NCI-H524 (cell line): ENCODE data around the gene TRAPPC2B.
A peak's percentile ranks its signal among the peaks of the same experiment; 100 is the strongest.
"Not testable (repeated sequence)": the region's sequence is repeated elsewhere in the genome, so short reads cannot be mapped to it uniquely, and the experiment has no call there.

Experiments
- DNase-seq, 2 experiments: peaks; one replicate each; lab custom pipeline; 2025; lab: John Stamatoyannopoulos, UW

Gene TRAPPC2B

DNA sequence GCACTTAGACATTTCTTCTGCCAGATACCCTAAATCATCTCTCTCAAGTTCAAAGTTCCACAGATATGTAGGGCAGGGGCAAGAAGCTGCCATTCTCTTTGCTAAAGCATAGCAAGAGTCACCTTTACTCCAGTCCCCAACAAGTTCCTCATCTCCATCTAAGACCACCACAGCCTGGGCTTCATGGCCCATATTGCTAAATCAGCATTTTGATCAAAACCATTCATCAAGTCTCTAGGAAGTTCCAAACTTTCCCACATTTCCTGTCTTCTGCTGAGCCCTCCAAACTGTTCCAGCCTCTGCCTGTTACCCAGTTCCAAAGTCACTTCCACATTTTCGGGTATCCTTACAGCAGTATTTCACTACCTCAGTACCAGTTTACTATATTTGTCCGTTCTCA, 11.3 kb downstream of the TRAPPC2B start:
- not testable (repeated sequence) for DNase-seq

DNA sequence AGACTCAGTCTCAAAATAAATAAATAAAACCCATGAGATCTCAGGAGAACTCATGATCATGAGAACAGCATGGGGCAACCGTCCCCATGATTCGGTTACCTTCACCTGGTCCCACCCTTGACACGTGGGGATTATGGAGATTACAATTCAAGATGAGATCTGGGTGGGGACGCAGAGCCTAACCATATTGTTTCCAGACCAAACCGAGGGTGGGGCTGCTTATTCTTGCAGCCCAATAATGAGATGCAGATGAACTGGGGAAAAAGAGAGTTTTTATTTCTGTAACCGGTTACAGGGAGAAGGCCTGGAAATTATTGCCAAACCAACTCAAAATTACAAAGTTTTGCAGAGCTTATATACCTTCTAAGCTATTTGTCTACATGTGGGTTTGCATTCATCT, 12.8 kb downstream of the TRAPPC2B start:
- no peak for DNase-seq

DNA sequence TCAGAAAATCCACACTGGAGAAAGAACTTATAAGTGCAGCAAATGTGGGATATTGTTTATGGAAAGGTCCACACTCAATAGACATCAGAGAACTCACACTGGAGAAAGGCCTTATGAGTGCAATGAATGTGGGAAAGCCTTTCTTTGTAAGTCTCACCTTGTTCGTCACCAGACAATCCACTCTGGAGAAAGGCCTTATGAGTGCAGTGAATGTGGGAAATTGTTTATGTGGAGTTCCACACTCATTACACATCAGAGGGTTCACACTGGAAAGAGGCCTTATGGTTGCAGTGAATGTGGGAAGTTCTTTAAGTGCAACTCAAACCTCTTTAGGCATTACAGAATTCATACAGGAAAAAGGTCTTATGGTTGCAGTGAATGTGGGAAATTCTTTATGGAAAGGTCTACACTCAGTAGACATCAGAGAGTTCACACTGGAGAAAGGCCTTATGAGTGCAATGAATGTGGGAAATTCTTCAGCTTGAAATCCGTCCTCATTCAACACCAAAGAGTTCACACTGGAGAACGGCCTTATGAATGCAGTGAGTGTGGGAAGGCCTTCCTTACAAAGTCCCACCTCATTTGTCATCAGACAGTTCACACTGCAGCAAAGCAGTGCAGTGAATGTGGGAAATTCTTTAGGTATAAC, 14.3 kb downstream of the TRAPPC2B start:
- no peak for DNase-seq

DNA sequence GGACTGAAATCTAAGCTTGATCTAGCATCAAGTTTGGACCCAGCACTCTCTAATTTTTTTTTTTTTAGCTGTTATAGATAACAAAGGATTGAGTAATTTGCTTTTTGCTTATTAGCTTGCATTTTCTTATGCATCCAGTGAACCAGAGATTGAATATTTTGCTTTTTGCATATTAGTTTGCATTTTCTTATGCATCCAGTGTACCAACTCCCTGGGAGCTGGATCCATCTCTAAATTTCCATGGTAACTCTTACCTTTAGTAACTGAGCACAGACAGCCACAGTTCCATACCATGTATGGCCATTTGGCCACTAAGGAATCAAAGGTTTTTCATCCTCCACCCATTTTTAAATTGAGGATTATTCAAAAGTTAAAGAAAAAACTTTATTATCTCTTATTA, 17.6 kb downstream of the TRAPPC2B start:
- no peak for DNase-seq

DNA sequence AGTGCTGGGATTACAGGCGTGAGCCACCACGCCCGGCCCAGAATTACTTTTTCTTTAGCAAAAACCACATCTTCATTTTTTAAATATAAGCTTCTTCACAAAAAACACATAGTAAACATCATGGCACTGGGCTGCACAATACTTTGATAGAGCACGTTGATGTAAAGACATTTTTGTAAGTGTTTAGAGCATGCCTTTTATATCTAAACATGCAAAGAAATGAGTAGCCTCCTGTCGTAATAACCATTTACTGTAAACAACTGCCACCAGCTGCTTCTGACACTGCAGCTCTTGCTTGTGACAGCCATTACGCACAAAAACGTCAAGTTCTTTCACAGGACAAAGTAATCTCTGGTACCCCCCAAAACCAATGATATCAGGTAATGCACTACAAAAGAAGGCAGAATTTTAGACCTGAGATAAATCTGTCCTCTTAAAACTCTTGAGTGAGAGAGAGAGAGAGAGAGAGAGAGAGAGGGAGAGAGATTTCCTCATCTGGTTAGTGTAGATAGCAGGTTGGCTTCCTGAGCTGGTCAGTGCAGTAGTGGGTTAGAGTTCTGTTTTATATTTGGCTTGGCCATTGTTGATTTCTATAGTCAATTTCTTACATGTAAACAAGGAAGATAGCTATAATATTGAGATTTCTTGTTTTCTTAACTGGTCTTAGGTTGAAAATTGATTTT, 19.6 kb downstream of the TRAPPC2B start:
- DNase-seq, result no peak

DNA sequence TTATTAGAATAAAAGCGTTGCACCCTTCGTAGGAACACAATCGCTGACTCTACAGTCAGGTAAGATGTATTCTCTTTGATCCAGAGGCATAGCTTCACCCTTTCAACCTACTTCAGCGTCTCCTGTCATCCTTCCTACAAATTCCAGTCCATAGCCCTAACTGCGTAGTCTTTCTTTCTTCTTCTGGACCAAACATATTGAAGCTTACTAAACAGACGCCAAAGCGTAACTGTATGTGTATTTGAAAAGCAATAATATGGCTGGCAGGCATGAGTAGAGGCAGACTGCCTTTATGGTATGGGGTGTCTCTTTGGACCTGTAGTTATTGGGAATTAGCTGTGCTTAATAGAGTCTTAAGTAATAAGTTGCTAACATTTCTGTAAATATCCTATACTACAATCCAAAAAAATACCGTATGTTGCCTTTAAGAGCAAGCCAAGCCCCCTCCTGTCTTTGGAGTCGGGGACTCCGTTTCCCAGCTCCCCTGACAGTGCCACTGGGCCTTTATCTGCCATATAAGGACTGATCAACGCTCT, 25.9 kb downstream of the TRAPPC2B start:
- no peak for DNase-seq

DNA sequence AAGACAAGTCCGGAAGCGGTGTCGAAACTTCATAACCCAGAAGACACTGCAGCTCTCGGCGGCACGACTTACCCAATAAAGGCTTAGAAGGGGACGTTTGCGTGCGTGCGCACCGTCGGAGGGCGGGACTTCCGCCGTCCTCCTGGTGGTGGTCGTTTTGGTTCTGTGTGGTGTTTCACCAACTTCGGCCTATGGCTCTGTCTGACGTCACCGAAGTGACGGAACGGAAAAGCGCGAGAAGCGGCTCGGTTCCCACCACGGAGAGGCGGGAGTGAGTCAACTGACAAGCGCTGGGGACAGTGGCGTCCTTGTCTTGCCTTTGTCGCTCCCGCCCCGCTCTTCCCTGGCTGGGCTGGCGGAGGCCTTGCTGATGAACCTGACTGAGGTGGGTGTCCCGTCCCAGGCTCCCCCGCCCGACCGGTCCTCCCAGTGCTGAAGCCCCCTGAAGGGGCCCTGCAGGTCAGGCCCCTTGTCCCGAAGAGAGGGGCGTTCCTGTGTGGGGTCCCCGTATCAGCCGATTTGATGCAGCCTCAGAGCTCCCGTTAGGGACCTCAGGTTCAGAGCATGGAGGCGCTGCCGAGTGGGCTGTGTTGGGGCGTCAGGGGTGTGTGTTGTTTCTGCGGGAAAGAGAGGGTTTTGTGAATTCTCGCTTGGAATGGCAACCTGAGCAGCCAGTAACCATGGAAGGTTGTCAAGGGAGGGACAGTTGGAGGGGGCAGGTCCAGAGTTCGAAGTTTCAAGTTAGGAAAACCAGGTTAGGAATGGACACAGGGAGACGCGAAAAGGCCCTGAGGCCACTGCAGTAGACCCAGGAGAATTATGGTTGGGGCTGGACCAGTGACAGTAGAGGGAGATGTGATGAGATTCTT, 26.6 kb downstream of the TRAPPC2B start, which contains the start of gene ZNF548:
Gene ZNF548, plus strand, starts transcription at position 125 of the 869 bp plus-strand sequence. Its CDS starts 246 bp downstream, at position 371.
- peak; percentile 98 to 99 for DNase-seq

DNA sequence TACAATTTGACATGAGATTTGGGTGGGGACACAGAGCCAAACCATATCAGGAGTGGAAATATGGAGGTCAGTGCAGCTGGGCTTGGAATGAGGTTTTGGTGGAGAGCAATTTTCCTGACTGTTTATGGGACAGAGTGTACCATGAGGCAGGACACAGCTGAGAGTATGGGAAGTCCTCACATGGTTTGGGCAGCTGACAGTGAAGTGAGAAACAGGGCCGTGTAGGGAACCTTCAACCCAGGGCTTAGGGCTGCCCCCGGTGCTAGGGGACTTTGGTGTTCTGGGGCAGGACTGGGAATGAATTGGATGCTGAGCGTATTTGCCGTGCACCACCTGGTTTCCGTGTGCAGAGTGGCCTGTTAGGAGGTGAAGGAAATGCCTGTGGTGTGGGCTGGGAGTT, 32.4 kb downstream of the TRAPPC2B start:
- no peak for DNase-seq

DNA sequence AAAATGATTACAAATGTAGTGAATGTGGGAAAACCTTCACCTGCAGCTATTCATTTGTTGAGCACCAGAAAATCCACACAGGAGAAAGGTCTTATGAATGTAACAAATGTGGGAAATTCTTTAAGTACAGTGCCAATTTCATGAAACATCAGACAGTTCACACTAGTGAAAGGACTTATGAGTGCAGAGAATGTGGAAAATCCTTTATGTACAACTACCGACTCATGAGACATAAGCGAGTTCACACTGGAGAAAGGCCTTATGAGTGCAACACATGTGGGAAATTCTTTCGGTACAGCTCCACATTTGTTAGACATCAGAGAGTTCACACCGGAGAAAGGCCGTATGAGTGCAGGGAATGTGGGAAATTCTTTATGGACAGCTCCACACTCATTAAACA, 35.5 kb downstream of the TRAPPC2B start:
- DNase-seq, result no peak

DNA sequence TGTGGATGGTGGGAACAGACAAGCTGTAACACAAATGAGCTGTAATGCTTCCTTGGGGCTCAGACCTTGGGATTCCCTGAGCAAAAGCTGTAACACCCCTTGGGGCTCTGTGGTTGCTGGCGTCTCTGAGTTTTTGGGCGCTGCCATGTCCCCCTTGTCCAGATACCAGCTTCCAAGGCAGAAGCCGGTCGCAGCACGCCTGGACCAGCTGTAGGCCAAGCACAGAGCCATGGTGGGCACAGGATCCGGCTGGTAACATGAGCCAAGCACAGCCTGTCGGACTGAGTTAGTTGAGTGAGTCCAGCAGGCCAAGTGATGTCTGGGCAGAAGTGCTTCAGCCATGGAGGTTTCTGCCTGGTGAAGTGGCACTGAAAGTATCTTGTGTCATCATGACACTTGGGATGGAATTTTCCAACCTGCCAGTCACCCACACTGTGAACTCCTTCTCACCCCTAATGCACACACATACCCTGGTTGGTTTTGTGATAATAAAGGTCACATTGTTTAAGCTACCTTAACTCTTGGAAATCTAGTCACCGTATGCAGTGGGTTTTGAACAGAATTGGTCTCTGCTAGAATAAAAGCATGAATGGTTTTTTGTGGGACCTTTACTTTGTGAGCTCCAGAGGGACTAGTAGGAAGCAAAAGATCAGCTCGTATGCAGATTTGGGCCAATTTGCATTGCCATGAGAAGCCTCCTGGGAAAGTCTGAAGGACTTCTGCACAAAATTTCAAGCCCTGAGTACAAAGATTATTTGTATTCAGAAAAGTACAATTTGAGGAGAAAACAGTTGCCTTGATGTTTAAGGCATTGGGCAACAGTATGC, 40.6 kb downstream of the TRAPPC2B start:
- DNase-seq, result no peak

DNA sequence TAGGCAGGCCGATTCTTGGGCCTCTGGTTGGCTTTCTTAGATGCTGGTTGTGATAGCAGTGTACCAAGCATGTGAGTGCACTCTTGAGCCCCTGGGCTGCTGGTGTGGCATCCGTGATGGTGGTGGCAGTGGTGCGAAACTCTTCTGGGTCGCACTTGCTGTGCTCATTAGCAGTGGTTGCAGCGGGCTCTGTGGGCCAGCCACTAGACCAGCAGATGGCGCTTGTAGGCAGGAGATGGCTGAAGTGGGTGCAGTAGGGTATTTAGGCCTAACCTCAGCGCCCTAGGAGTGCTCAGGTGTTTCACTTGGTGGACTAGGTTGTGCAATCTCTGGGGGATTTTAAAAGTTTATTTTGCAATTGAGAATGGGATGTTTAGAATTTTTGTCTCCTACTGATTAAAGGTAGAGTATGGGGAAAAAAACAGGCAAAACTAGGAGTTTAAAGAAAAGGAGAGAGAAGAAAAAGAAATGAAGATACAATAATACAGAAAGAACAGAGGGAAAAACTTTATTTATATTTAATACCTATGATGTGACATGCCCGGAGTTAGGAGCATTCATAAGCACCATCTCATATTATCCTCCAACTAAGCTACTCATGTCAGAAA, 43.3 kb downstream of the TRAPPC2B start:
- peak; percentile 40 to 68 for DNase-seq

DNA sequence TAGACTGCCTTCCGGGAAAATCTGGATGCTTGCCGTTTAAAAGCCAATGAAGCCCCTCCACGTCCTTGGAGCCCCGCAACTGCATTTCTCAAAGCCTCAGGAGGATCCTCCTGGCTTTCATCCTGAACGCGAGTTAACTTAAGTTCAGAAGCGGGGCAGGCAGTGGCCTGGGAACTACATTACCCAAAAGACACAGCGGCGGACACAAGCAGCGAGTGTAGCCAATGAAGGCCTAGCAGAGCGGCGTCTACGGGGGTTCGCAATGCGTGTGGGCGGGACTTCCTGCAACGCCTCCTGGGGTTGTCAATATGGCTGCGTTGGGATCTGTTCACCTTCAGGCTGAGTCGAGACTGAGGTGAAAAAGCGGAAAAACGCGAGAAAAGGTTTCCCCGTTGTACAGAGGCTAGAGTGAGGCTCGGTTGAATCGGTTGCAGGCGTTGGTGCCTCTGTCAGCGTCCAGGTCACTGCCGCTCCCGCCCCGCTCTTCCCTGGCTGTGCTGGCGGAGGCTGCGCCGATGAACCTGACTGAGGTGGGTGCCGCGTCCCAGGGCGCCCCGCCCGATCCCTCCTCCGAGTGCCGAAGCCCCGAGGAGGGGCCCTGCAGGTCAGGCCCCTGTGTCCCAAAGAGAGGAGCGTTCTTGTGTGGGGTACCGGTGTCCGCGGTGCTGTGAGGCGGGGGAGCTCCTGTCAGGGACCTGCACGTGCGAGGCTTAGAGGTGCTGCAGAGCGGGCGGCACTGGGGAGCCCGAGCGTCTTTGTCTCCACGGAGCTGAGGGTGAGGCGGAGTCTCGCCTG, 47.7 kb downstream of the TRAPPC2B start, which contains the start of gene ZNF17:
Gene ZNF17, plus strand, starts transcription at position 285 of the 795 bp plus-strand sequence. CDS start 2,455 bp downstream, outside the sequence.
- peak; percentile 84 to 96 for DNase-seq
